Neural progenitor cell (in vitro differentiated cells): ENCODE results near the gene TNFRSF14. TPM values are rescaled to one million over a fixed set of nuclear protein-coding genes. Genes with fewer than 3 reads are reported as not detected.

Experiments
- DNase-seq: peaks from one replicate; pipeline ENCODE4 v3.0.0-alpha.2; 2016; ENCODE audit warnings: low spot score
- H2AFZ ChIP-seq: fragments of 200-600 bp; sonication (generic); replicated peaks from 2 replicates; pipeline ENCODE4 v1.6.1; 2016; ENCODE audit warnings: antibody characterized with exemption
- H3F3A ChIP-seq: fragments of 200-600 bp; sonication (generic); 2 replicates; pipeline ENCODE4 v1.6.1; 2016; ENCODE audit warnings: antibody characterized with exemption, low read depth
- H3K27ac ChIP-seq: fragments of 200-600 bp; sonication (generic); 2 replicates; pipeline ENCODE4 v1.5.1; 2016; ENCODE audit warnings: mild to moderate bottlenecking
- H3K27me3 ChIP-seq: fragments of 200-600 bp; sonication (generic); 2 replicates; pipeline ENCODE4 v1.6.1; 2016; ENCODE audit warnings: mild to moderate bottlenecking, moderate library complexity
- H3K36me3 ChIP-seq: fragments of 200-600 bp; sonication (generic); 2 replicates; pipeline ENCODE4 v1.5.1; 2016
- H3K4me1 ChIP-seq: fragments of 200-600 bp; sonication (generic); 2 replicates; pipeline ENCODE4 v1.6.1; 2016; ENCODE audit warnings: mixed run types
- H3K4me2 ChIP-seq: fragments of 200-600 bp; sonication (generic); 2 replicates; pipeline ENCODE4 v1.6.1; 2016
- H3K4me3 ChIP-seq: fragments of 200-600 bp; sonication (generic); 2 replicates; pipeline ENCODE4 v1.5.1; 2016
- H3K79me2 ChIP-seq: fragments of 200-600 bp; sonication (generic); 2 replicates; pipeline ENCODE4 v1.6.1; 2016; ENCODE audit warnings: low read depth
- H3K9ac ChIP-seq: fragments of 200-600 bp; sonication (generic); 2 replicates; pipeline ENCODE4 v1.6.1; 2016
- H3K9me3 ChIP-seq: fragments of 200-600 bp; sonication (generic); 2 replicates; pipeline ENCODE4 v1.5.1; 2016; ENCODE audit warnings: low read depth
- H4K20me1 ChIP-seq: fragments of 200-600 bp; sonication (generic); 2 replicates; pipeline ENCODE4 v1.6.1; 2016; ENCODE audit warnings: low read depth
- H3K27ac Mint-ChIP-seq: 3 replicates; pipeline ENCODE4 v1.8.0; 2021; ENCODE audit warnings: mixed read lengths
- H3K27me3 Mint-ChIP-seq: 2 replicates; pipeline ENCODE4 v1.8.0; 2022; ENCODE audit warnings: low read depth, mild to moderate bottlenecking, inconsistent platforms, moderate library complexity, mixed read lengths; ENCODE audit not compliant: insufficient read depth
- H3K36me3 Mint-ChIP-seq: 3 replicates; pipeline ENCODE4 v1.8.0; 2021; ENCODE audit warnings: mixed read lengths
- H3K4me1 Mint-ChIP-seq: 3 replicates; pipeline ENCODE4 v1.8.0; 2021; ENCODE audit warnings: mixed read lengths
- H3K4me3 Mint-ChIP-seq: 3 replicates; pipeline ENCODE4 v1.8.0; 2021; ENCODE audit warnings: mild to moderate bottlenecking, moderate library complexity, mixed read lengths
- H3K9me3 Mint-ChIP-seq: 3 replicates; pipeline ENCODE4 v1.8.0; 2020; ENCODE audit warnings: mixed read lengths
- EZH2 ChIP-seq: fragments of 200-600 bp; sonication (generic); IDR thresholded peaks from 2 replicates; pipeline ENCODE4 v1.6.1; 2017; ENCODE audit warnings: antibody characterized with exemption, mild to moderate bottlenecking, moderate library complexity
- EZH2phosphoT487 ChIP-seq: fragments of 200-600 bp; sonication (generic); IDR thresholded peaks from 2 replicates; pipeline ENCODE4 v1.6.1; 2017; ENCODE audit warnings: antibody characterized with exemption
- total RNA-seq: library from RNA; depleted of rRNA; stranded (reverse); fragments of >200 nt; gene quantifications from 2 replicates; pipeline ENCODE4 v1.2.3, GENCODE V29; 2015; ENCODE audit warnings: low replicate concordance
- TF ChIP-seq, protein P1 (sequence below): fragments of 200-600 bp; sonication (generic); IDR thresholded peaks from 2 replicates; pipeline ENCODE4 v1.5.1; 2017; ENCODE audit warnings: antibody characterized with exemption, mild to moderate bottlenecking

The TNFRSF14 gene
- total RNA-seq, 1 donor from 2014 or later: not detected

DNA sequence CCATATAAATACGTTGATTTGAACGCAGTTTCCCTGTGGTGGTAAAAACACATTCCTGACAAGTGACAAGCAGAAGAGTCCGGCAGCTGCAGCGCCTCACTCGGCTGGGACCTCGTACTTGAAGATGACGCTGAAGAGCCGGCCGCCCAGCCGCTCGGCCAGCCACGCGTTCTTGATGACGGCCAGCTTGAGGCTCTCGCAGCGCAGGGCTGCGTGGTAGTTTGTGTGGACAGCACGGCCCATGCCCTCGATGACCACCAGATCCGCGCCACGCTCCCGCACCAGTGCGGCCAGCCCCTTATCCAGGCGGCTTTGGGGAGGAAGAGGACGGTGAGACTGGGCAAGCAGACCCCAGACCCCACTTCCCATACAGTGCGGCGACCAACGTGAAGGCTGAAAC, 47.4 kb upstream of the TNFRSF14 start:
- H2AFZ ChIP-seq: no peak overlapping the region
- no peaks in the 10 kb centered on the region for H3K4me1 ChIP-seq
- peaks cover 7% of the 10 kb centered on the region for H3K36me3 Mint-ChIP-seq
- no peaks in the 10 kb centered on the region for H3K9me3 ChIP-seq
- DNase-seq: no peak
- no peak overlapping the region for H3K4me3 ChIP-seq
- no peaks in the 10 kb centered on the region for H3K79me2 ChIP-seq
- H3K27ac ChIP-seq: no peak overlapping the region
- H4K20me1 ChIP-seq: peaks cover 58% of the 10 kb centered on the region
- H3K27ac Mint-ChIP-seq: no peak overlapping the region
- H3K4me1 Mint-ChIP-seq: no peaks in the 10 kb centered on the region
- no peaks in the 10 kb centered on the region for H3K36me3 ChIP-seq
- no peak overlapping the region for H3K9ac ChIP-seq
- H3K4me3 Mint-ChIP-seq: no peak overlapping the region
- H3F3A ChIP-seq: no peaks in the 10 kb centered on the region
- no peaks in the 10 kb centered on the region for H3K9me3 Mint-ChIP-seq
- no peak for TF ChIP-seq EZH2
- TF ChIP-seq EZH2phosphoT487: no peak
- H3K27me3 ChIP-seq: no peaks in the 10 kb centered on the region
- H3K4me2 ChIP-seq: no peak overlapping the region
- peaks cover 3% of the 10 kb centered on the region for H3K27me3 Mint-ChIP-seq

DNA sequence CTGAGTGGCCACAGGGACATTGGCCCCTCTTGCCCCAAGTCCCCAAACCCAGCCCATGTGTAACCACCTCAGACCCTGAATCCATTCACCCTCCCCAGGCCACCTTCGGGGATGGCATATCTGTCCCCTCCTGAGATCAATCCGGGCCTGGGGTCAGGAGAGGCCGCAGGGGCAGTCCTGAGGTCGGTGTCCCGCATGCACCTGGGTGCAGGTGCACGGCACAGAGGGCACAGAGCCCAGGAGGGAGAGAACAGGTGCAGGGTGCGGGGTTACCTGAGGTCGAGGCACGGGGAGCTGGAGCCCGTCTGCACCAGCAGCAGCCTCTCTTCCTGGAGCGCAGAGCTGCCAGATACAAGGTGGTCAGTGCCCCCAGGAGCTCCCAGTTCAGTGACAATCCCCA, 46.6 kb upstream of the TNFRSF14 start:
- Histone ChIP-seq H3K79me2 (no peaks in the 10 kb centered on the region), H3K4me1 (no peaks in the 10 kb centered on the region), H3K9me3 (no peaks in the 10 kb centered on the region), H3F3A (no peaks in the 10 kb centered on the region), H3K27ac (no peak overlapping the region), H3K27me3 (no peaks in the 10 kb centered on the region), H3K36me3 (no peaks in the 10 kb centered on the region), H2AFZ (no peak overlapping the region), H4K20me1 (peaks cover 53% of the 10 kb centered on the region), H3K4me3 (no peak overlapping the region), H3K4me2 (no peak overlapping the region), H3K9ac (no peak overlapping the region)
- Mint-ChIP-seq H3K4me1 (no peaks in the 10 kb centered on the region), H3K9me3 (no peaks in the 10 kb centered on the region), H3K27me3 (peaks cover 4% of the 10 kb centered on the region), H3K27ac (no peak overlapping the region), H3K4me3 (no peak overlapping the region), H3K36me3 (peaks cover 7% of the 10 kb centered on the region)
- TF ChIP-seq EZH2phosphoT487 (no peak), EZH2 (no peak)
- TF ChIP-seq, protein P1, sequence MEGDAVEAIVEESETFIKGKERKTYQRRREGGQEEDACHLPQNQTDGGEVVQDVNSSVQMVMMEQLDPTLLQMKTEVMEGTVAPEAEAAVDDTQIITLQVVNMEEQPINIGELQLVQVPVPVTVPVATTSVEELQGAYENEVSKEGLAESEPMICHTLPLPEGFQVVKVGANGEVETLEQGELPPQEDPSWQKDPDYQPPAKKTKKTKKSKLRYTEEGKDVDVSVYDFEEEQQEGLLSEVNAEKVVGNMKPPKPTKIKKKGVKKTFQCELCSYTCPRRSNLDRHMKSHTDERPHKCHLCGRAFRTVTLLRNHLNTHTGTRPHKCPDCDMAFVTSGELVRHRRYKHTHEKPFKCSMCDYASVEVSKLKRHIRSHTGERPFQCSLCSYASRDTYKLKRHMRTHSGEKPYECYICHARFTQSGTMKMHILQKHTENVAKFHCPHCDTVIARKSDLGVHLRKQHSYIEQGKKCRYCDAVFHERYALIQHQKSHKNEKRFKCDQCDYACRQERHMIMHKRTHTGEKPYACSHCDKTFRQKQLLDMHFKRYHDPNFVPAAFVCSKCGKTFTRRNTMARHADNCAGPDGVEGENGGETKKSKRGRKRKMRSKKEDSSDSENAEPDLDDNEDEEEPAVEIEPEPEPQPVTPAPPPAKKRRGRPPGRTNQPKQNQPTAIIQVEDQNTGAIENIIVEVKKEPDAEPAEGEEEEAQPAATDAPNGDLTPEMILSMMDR: no peak
- no peak for DNase-seq

DNA sequence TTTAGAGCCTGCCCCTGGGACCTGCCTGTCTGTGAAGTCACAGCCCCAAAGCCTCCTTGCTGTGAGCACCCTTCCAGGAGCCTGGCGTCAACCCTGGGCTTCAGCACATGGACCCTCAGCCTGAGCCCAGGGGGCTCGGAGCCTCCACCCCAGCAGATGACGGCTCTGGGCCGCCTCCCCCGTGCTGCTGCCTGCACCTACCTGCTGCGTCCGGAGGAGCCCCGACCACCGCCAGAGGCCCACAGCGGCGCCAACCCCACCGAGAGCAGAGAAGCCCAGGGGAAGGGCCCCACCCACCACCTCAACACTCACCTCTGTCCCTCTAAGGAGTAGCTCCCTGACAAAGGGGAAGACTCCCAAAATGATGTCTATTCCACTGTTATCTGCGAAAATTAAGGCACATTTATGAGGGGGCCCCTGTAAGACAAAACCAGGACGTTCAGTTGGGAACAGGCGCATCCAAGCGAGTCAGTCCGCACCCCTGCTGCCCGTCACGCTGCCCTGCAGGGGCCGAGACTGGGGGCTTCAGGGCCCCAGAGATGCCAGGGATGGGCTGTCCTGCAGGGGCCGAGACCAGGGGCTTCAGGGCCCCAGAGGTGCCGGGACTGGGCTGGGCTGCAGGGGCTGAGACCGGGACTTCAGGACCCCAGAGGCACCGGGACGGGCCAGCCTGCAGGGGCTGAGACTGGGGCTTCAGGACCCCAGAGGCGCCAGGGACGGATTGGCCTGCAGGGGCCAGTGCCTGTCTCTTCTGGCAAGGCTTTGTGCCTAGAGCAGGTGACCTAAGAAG, 45.6 kb upstream of the TNFRSF14 start:
- no peak overlapping the region for H3K4me3 ChIP-seq
- no peaks in the 10 kb centered on the region for H3F3A ChIP-seq
- H3K4me1 Mint-ChIP-seq: no peaks in the 10 kb centered on the region
- H3K27ac Mint-ChIP-seq: no peak overlapping the region
- no peaks in the 10 kb centered on the region for H3K27me3 ChIP-seq
- H3K9ac ChIP-seq: no peak overlapping the region
- DNase-seq: no peak
- peaks cover 4% of the 10 kb centered on the region for H3K27me3 Mint-ChIP-seq
- H3K4me3 Mint-ChIP-seq: no peak overlapping the region
- TF ChIP-seq EZH2 (no peak), EZH2phosphoT487 (no peak)
- TF ChIP-seq, protein P1: no peak
- H4K20me1 ChIP-seq: peaks cover 49% of the 10 kb centered on the region
- no peak overlapping the region for H3K27ac ChIP-seq
- H2AFZ ChIP-seq: no peak overlapping the region
- H3K36me3 Mint-ChIP-seq: peaks cover 7% of the 10 kb centered on the region
- no peaks in the 10 kb centered on the region for H3K79me2 ChIP-seq
- no peaks in the 10 kb centered on the region for H3K36me3 ChIP-seq
- no peaks in the 10 kb centered on the region for H3K4me1 ChIP-seq
- H3K4me2 ChIP-seq: no peak overlapping the region
- H3K9me3 ChIP-seq: no peaks in the 10 kb centered on the region
- H3K9me3 Mint-ChIP-seq: no peaks in the 10 kb centered on the region

DNA sequence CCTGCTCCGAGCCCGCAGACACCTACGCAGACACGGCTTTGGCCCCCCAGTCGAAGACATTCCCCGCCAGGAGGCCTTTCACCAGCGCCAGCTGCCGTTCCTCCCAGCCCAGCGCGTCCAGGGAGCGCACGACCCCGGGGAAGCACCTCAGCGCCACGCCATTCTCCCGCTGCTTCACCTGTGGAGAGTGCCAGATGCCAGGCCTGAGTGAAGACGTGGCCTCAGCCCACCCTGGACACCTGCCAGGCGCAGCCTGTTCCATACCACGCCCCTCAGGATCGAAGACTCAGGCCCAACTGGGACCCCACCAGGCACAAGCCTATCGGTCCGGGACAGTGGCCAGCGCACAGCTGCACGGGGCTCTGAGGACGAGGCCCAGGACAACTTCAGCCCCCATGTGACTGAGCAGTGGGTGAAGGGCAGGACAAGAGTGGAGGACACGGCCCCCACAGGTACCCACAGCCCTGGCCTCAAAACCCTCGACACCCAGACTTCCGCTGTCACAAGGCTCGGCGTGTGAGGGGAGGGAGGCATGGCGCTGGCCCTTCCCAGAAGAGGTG, 43.2 kb upstream of the TNFRSF14 start:
- H3K4me3 Mint-ChIP-seq: no peak overlapping the region
- H3K4me1 ChIP-seq: no peaks in the 10 kb centered on the region

More for the DNA sequence above, 43.2 kb upstream of the TNFRSF14 start:
- Histone ChIP-seq H4K20me1 (peaks cover 44% of the 10 kb centered on the region), H3K9me3 (no peaks in the 10 kb centered on the region), H3K27ac (no peak overlapping the region), H3K9ac (no peak overlapping the region), H2AFZ (no peak overlapping the region), H3K79me2 (no peaks in the 10 kb centered on the region), H3F3A (no peaks in the 10 kb centered on the region), H3K36me3 (no peaks in the 10 kb centered on the region), H3K27me3 (no peaks in the 10 kb centered on the region), H3K4me2 (no peak overlapping the region), H3K4me3 (no peak overlapping the region)
- no peak for DNase-seq
- Mint-ChIP-seq H3K9me3 (no peaks in the 10 kb centered on the region), H3K27ac (no peak overlapping the region), H3K27me3 (peaks cover 2% of the 10 kb centered on the region), H3K36me3 (peaks cover 9% of the 10 kb centered on the region), H3K4me1 (no peaks in the 10 kb centered on the region)
- TF ChIP-seq EZH2phosphoT487 (no peak), EZH2 (no peak)
- TF ChIP-seq, protein P1: no peak
